DOHH2 (cell line): Measurements from ENCODE around the gene HTR1E.

Source experiments
- EZH2phosphoT487 ChIP-seq: fragments of 200-600 bp; sonication (generic); IDR thresholded peaks from 2 replicates; pipeline ENCODE4 v1.6.1; 2017; ENCODE audit warnings: borderline replicate concordance, mild to moderate bottlenecking, antibody characterized with exemption, low read length, moderate library complexity, mixed read lengths
- TF ChIP-seq, protein P1 (sequence below): fragments of 200-600 bp; sonication (generic); IDR thresholded peaks from one replicate; pipeline ENCODE4 v1.5.1; 2014; ENCODE audit warnings: antibody characterized with exemption, mild to moderate bottlenecking, low read depth, low read length; ENCODE audit not compliant: poor library complexity, severe bottlenecking

DNA sequence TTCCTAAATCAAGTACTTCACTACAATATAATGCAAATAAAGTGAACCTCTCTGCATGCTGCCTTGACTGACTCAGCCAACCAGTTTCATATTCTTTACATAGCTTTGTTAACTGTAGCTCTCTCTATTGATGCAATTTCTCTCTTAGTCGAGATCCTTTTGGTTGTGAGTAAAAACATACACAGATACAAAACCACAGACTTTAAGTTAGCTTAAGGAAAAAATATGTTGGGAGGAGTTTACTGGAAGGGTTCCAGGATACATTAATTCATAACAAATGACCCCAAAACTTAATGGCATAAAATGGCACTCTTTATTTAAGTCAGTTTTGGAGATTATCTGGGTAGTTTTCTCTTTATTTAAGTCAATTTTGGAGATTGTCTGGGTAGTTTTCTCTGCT is 15.7 kb downstream of the HTR1E start:
- TF ChIP-seq, protein P1, sequence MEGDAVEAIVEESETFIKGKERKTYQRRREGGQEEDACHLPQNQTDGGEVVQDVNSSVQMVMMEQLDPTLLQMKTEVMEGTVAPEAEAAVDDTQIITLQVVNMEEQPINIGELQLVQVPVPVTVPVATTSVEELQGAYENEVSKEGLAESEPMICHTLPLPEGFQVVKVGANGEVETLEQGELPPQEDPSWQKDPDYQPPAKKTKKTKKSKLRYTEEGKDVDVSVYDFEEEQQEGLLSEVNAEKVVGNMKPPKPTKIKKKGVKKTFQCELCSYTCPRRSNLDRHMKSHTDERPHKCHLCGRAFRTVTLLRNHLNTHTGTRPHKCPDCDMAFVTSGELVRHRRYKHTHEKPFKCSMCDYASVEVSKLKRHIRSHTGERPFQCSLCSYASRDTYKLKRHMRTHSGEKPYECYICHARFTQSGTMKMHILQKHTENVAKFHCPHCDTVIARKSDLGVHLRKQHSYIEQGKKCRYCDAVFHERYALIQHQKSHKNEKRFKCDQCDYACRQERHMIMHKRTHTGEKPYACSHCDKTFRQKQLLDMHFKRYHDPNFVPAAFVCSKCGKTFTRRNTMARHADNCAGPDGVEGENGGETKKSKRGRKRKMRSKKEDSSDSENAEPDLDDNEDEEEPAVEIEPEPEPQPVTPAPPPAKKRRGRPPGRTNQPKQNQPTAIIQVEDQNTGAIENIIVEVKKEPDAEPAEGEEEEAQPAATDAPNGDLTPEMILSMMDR, result no peak
- no peak for TF ChIP-seq EZH2phosphoT487
